Fibroblast of villous mesenchyme (primary cell): ENCODE results near the gene ARHGEF16. TPM values are rescaled to one million over a fixed set of nuclear protein-coding genes. Genes with fewer than 3 reads are reported as not detected.

Source experiments
- DNase-seq: peaks from one replicate; pipeline ENCODE4 v3.0.0-alpha.2; 2010; ENCODE audit warnings: low read depth
- H3K4me3 ChIP-seq: 2 replicates; pipeline ENCODE4 v1.5.1; 2011; ENCODE audit warnings: low read depth, mild to moderate bottlenecking, low read length
- CTCF ChIP-seq: IDR thresholded peaks from 2 replicates; pipeline ENCODE4 v1.5.1; 2012; ENCODE audit warnings: low read depth, mild to moderate bottlenecking, low read length; ENCODE audit not compliant: insufficient read depth
- total RNA-seq: library from RNA; depleted of rRNA; stranded (reverse); fragments of >200 nt; gene quantifications from 2 replicates; pipeline ENCODE4 v1.2.3, GENCODE V29; 2012

The ARHGEF16 gene
- total RNA-seq, 1 donor: 0.86 TPM

- no peak overlapping the region for H3K4me3 ChIP-seq
- no peak for DNase-seq
- TF ChIP-seq CTCF: no peak
Observed at GRCh38 chr1:3461238-3461933, 6.9 kb downstream of the ARHGEF16 start.

DNA sequence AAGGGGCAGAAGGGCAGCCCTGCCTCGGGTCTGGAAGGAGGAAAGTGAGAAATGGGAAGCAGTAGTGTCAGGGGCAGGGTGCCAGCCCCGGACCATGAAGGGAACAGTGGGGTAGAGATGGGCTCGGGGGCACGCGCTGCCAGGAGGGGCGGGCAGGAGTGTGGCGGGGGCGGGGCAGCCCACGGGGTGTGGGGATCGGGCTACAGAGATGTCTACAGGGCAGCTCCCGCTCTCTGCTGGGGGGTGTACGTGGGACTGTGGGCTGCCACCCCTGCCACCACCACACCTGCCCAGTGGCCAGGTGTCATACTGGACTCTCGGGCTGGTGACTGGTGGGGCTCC, 7.4 kb downstream of the ARHGEF16 start:
- DNase-seq: no peak
- TF ChIP-seq CTCF: no peak
- no peak overlapping the region for H3K4me3 ChIP-seq

- TF ChIP-seq CTCF: no peak
- H3K4me3 ChIP-seq: no peak overlapping the region
- DNase-seq: no peak
Observed at GRCh38 chr1:3462356-3463012, 8.0 kb downstream of the ARHGEF16 start.

GRCh38 chr1:3463013-3463385, 8.5 kb downstream of the ARHGEF16 start:
- no peak for TF ChIP-seq CTCF
- DNase-seq: no peak
- no peak overlapping the region for H3K4me3 ChIP-seq

- TF ChIP-seq CTCF: no peak
- H3K4me3 ChIP-seq: no peak overlapping the region
- no peak for DNase-seq
Observed at GRCh38 chr1:3463408-3463863, 9.0 kb downstream of the ARHGEF16 start.

GRCh38 chr1:3463891-3464648, 9.6 kb downstream of the ARHGEF16 start:
- no peak overlapping the region for H3K4me3 ChIP-seq
- no peak for DNase-seq
- TF ChIP-seq CTCF: no peak
